HG03460 (cell line): ENCODE data around the gene AKT1S1.

Experiments used
- ATAC-seq: cut with Tn5 transposase; IDR thresholded peaks from one replicate; pipeline ENCODE4 v1.9.1; 2021; ENCODE audit not compliant: unreplicated experiment

The AKT1S1 gene

DNA sequence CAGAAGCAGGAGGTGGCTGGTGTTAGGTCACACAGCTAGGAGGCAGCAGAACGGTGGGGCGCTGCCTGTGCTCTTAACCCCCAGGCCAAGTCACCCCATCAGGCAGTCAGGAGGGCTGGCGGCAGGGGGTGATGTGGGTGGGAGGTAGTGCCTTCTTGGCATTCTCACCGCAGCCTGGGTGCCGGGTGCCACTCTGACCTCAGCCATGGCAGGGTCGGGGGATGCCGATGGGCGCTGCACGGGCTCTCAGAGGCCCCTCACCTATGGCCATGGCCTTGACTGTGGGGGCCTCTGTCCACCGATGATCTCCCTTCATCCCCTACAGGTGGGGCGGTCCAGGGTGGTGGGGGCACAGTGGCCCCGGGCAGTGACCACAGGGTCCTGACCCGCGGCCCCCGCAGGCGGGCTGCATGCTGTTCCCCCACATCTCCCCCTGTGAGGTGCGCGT is 20.6 kb downstream of the AKT1S1 start:
- ATAC-seq, result no peak

- no peak for ATAC-seq
These were observed 21.2 kb downstream of the AKT1S1 start for GRCh38 chr19:49855676-49856573.

DNA sequence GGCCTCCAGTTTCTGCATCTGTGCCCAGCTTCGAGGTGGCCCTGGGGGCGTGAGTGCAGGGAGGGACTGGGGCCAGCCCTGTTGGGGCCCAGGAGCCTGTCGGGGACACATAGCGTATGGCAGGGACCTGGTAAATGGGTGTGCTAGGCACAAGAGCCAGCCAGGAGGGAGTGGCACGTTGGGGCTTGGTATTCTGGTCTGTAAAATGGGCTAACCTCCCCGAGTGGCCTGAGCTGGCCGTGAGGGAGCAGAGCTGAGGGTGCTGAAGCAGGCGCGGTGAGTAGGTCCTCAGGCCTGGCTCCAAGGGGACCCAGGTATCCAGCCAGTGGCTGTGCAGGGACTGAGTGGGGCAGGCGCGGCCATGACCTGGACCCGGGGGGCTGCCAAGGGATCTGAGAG is 21.9 kb downstream of the AKT1S1 start:
- no peak for ATAC-seq

DNA sequence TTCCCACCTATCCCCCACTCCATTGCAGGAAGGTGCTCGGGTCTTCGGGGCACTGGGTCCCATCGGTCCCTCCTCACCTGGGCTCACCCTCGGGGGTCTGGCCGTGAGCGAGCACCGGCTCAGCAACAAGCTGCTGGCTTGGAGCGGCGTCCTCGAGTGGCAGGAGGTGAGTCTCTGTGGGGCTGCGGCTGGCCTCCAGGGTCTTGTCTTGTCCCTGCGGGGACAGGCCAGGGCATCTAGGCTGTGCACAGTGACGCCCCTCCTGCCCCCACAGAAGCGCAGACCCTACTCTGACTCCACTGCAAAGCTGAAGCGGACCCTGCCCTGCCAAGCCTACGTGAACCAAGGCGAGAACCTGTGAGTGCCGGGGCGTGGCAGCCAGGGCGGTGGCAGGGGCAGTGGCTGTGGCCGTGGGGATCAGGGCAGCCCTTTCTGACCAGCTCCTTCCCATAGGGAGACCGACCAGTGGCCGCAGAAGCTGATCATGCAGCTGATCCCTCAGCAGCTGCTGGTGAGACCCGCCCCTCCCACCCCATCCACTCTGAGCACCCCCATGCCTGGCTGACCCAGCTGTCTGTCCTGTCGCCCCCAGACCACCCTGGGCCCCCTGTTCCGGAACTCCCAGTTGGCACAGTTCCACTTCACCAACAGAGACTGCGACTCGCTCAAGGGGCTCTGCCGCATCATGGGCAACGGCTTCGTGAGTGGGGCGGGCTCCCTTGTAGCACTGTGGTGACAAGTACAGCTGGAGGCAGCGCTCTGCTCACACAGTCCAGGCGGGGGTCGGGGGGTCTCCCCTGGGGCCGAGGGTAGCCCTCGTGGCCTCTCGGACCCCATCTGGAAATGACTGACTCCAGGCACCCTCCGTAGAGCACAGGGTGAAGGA is 22.5 kb downstream of the AKT1S1 start:
- ATAC-seq, result no peak

DNA sequence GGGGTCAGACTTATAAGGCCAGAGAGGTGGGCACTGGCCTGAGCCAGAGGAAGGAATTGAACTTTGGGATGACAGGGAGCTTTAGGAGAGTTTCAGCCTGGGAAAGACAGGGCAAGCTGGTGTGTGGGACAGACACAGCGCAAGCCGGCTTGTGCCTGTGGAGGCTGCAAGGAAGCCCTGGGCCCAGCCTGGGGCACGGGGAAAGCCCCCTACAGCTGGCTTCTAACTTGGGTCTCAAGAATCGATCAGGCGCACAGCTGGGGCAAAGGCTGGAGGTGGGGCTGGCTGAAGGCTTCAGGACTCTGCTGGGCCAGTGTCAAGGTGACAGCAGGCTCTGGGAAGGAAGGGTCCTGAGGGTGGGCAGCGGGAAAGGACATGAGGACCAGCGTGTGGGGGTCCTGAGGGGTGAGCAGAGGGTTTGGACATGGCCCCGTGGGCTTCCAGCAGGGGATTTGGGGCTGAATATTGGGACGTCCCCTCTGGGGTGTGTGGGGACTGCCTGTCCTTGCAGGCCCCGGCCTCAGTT is 23.2 kb downstream of the AKT1S1 start:
- no peak for ATAC-seq

- ATAC-seq, result no peak
These were observed 24.5 kb downstream of the AKT1S1 start for GRCh38 chr19:49852631-49853126.

- no peak for ATAC-seq
These were observed 25.5 kb downstream of the AKT1S1 start for GRCh38 chr19:49851456-49852259.

DNA sequence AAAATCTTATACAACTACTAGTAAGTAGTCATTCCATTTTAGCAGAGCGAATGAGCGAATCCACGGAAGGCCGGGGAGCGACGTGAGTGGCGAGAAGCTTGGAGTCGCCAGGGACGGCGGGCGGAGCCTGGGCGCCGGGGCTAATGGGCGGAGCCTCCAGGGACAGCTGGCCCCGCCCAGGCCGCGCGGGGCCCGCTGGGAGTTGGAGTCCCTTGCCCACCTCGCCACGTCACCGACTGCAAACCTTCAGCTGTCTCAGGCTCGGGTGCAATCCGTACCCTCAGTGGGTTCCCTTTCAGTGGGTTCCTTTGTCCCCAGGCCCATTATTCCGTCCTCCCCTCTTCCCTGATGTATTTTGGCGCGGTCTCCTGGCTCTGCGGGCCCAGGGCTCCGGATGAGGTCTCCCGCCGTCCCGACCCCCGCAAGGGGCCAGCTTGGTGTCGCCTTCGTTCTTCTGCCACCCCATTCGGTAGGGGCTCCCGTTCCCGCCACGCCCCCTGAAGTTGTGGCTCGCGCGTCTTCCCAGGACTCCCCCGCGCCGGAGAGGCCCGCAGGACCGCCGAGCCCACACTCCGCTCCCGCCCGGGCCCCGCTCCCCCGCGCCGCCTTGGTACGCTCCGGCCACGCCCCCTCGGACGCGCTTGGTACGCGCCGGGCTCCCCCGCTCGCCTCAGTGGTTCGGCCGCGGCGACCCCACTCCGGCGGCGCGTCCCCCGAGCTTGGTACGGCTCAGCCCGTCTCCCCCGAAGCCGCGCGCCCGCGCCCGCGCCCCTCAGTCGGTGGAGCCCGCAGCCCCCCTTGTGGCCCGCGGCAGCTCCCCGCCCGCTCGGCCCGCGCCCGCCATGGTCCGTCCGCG is 26.4 kb downstream of the AKT1S1 start, which contains the start of gene PTOV1:
Gene PTOV1 (plus strand): TSS at position 673 of the 856 bp plus-strand sequence.
- peak; percentile 69 for ATAC-seq

GRCh38 chr19:49850221-49850486 is 27.0 kb downstream of the AKT1S1 start:
- no peak for ATAC-seq

GRCh38 chr19:49849433-49850220 is 27.5 kb downstream of the AKT1S1 start:
- no peak for ATAC-seq

DNA sequence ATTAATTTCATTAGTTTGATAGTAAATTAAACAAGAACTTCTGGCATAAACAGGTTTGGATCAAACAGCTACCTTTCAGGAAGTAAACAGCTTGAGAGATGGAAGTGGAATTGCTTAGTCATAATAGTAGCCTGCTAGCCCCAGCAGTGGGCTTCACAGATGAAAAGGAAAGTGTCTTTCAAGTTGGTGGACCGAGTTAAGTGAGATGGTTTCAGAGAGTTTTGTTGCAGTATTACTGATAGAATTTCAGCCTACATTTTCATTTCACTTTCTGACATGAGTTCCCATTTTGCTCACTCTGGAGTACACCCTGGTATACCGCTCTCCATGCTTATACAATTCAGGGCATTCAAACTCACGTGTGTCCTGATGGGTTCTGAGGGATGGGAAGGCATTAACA is 28.2 kb downstream of the AKT1S1 start:
- no peak for ATAC-seq

DNA sequence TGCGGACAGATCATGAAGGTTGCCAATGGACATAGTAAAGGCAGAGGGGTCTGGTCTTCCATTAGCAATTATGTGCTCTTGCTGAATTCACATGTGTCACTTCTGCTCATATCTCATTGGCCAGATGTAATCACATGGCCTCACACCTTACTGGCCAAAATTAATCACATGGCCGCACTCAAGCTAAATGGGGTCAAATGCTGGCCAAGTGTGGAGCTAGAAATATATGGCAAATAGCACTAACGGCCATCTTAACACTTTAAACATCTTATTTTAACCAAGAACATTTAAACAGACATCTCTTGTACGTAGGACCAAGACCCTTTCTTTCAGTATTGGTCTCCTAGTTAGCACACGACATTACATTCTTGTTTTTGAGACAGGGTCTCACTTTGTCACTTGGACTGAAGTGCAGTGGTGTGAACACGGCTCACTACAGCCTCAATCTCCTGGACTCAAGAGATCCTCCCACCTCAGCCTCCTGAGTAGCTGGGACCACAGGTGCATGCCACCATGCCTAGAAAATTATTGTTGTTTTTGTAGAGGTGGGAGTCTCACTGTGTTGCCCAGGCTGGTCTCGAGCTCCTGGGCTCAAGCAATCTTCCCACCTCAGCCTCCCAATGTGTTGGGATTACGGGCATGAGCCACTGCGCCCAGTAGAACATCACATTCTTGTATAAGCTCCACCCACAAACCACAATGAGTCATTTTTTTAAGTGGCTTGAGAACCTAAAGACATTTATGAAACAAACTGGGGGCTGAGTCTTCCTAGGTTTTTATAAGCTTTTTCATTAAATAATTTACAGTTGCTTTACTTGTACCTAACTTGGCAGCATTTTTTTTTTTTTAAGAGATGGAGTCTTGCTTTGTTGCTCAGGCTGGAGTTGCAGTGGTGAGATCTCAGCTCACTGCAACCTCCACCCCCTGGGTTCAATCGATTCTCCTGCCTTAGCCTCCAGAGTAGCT is 29.1 kb downstream of the AKT1S1 start:
- no peak for ATAC-seq

DNA sequence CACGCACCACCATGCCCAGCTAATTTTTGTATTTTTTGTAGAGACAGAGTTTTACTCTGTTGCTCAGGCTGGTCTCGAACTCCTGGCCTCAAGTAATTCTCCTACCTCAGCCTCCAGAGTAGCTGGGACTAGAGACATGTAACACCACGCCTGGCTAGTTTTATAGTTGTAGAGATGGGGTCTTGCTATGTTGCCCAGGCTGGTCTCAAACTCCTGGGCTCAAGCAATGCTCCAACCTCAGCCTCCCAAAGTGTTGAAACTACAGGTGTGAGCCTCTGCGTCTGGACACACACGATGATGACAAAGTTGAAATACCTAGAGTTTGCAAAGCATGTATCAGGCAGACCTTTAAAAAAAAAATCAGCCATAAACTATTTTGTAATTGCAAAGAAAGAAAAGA is 30.7 kb downstream of the AKT1S1 start:
- ATAC-seq, result no peak

- ATAC-seq, result no peak
These were observed 31.7 kb downstream of the AKT1S1 start for GRCh38 chr19:49845414-49845813.

DNA sequence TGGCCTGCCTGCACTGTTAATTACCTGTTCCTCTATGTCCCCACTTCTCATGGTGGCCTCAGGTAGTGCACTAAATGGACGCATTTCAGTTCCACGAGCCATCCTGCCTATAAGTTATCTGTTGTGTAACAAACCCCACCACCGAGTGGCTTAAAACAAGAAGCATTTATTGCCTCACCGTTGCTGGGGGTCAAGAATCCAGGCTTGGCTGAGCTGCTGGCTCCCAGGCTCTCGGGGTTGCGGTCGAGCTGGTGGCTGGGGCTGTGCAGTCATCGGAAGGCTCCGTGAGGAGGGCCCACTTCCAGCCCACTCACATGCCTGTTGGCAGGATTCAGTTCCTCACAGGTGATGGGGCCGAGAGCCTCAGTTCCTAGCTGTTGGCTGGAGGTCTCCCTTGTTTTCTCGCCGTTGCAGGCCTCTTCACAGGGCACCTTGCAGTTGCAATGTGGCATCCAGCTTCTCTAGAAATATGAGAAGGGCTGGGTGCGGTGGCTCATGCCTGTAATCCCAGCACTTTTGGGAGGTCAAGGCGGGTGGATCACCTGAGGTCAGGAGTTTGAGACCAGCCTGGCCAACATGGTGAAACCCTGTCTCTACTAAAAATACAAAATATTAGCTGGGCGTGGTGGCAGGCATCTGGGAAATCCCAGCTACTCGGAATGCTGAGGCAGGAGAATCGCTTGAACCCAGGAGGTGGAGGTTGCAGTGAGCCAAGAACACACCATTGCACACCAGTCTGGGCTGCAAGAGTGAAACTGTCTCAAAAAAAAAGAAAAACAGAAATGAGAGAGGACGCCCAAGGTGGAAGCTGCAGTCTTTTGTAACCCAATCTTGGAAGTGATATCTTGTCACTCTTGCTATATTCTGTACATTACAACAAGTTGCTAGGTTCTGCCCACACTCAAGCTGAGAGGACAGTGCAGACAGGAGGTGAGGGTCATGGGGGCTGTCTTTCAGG is 32.7 kb downstream of the AKT1S1 start:
- no peak for ATAC-seq

DNA sequence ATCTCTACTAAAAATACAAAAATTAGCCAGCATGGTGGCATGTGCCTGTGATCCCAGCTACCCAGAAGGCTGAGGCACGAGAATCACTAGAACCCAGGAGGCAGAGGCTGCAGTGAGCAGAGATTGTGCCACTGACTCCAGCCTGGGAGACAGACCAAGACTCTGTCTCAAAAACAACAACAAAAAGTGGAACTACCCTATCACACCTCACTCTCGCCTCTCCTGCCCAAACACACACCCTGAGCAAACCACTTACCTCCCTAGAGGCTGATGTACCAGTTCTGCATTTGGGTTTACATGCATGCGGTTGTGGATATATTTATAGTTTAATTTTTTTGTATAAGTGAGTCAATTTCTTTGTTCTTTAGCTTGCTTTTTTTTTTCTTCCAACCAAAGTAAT is 33.9 kb downstream of the AKT1S1 start:
- no peak for ATAC-seq

DNA sequence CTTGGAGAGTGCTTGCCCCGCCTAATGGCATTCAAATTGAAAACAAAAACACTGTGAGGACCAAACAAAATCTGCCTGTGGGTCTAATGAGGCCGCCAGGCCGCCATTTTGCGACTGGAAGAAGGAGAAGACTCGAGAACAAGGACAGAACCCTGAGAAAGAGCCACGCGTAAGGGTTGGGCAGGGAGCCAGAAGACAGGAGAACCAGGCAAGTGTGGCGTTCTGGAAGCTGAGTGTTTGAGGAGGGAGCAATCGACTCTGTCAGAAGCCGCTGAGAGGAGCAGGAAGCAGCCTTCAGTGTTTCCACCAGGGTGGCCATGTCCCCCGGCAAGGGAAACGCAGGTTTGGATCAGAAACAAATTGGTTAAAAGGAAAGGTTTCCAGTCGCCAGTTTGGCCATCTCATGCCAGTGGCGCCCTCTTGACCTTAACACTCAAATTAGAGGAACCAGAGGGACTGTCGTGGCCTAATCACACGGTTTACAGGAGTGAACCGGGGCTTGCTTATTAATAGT is 36.4 kb downstream of the AKT1S1 start:
- no peak for ATAC-seq
